ENCODE results near the gene S100A10.

S100A10 gene

GRCh38 chr1:151940541-151940940 lies 53.1 kb downstream of the S100A10 start:
- no peak overlapping the region for H3K4me3 ChIP-seq (ENCODE audit: low read depth, low read length)
- no peak for DNase-seq (ENCODE audit: low read depth)
- no peak for TF ChIP-seq CTCF (IDR thresholded peaks at IDR 0.05; ENCODE audit: insufficient read depth, low read depth, low read length, missing control alignments)

GRCh38 chr1:151939779-151940178 lies 53.9 kb downstream of the S100A10 start:
- TF ChIP-seq CTCF (IDR thresholded peaks at IDR 0.05; ENCODE audit: insufficient read depth, low read depth, low read length, missing control alignments), result no peak
- no peak overlapping the region for H3K4me3 ChIP-seq (ENCODE audit: low read depth, low read length)
- DNase-seq (ENCODE audit: low read depth), result no peak

GRCh38 chr1:151939141-151939540 lies 54.5 kb downstream of the S100A10 start:
- DNase-seq (ENCODE audit: low read depth), result no peak
- no peak overlapping the region for H3K4me3 ChIP-seq (ENCODE audit: low read depth, low read length)
- no peak for TF ChIP-seq CTCF (IDR thresholded peaks at IDR 0.05; ENCODE audit: insufficient read depth, low read depth, low read length, missing control alignments)

GRCh38 chr1:151936653-151937052 lies 57.0 kb downstream of the S100A10 start:
- TF ChIP-seq CTCF (IDR thresholded peaks at IDR 0.05; ENCODE audit: insufficient read depth, low read depth, low read length, missing control alignments), result no peak
- no peak overlapping the region for H3K4me3 ChIP-seq (ENCODE audit: low read depth, low read length)
- no peak for DNase-seq (ENCODE audit: low read depth)

- no peak overlapping the region for H3K4me3 ChIP-seq (ENCODE audit: low read depth, low read length)
- TF ChIP-seq CTCF (IDR thresholded peaks at IDR 0.05; ENCODE audit: insufficient read depth, low read depth, low read length, missing control alignments), result no peak
- DNase-seq (ENCODE audit: low read depth), result no peak
Measured at GRCh38 chr1:151935894-151936602, 57.6 kb downstream of the S100A10 start.

GRCh38 chr1:151935154-151935553 lies 58.5 kb downstream of the S100A10 start:
- no peak for TF ChIP-seq CTCF (IDR thresholded peaks at IDR 0.05; ENCODE audit: insufficient read depth, low read depth, low read length, missing control alignments)
- no peak for DNase-seq (ENCODE audit: low read depth)
- no peak overlapping the region for H3K4me3 ChIP-seq (ENCODE audit: low read depth, low read length)

GRCh38 chr1:151934048-151934493 lies 59.6 kb downstream of the S100A10 start:
- peak; percentile 64 for DNase-seq (ENCODE audit: low read depth)
- peak; percentile 81 for TF ChIP-seq CTCF (IDR thresholded peaks at IDR 0.05; ENCODE audit: insufficient read depth, low read depth, low read length, missing control alignments)
- H3K4me3 ChIP-seq (ENCODE audit: low read depth, low read length), result no peak overlapping the region
